K562 (cell line): ENCODE results near the gene PCDHGB5. TPM values are rescaled to one million over a fixed set of nuclear protein-coding genes. Genes with fewer than 3 reads are reported as not detected.

Source experiments
- polyA plus RNA-seq, 8 experiments: library from polyadenylated mRNA; depleted of rRNA in 4 of 8; stranded (reverse) in 5 of 8; unstranded in 3 of 8; fragments of >200 nt; fragmentation: Nextera tagmentation in 2 of 8; fragmentation: Illumina TruSeq in 1 of 8; extraction: Ambion mirVana in 2 of 8; extraction: Trizol in 1 of 8; gene quantifications; 2 replicates each; pipeline versions ENCODE4 v1.2.1 to v1.2.3, GENCODE V29; 2011 to 2014; ENCODE audit warnings: inconsistent platforms in 1 of 8, missing spikeins in 1 of 8
- total RNA-seq, 7 experiments: library from RNA; depleted of rRNA in 6 of 7; stranded (reverse); fragments of >200 nt in 6 of 7; fragmentation: Illumina TruSeq in 2 of 7; extraction: Trizol in 2 of 7; gene quantifications; 2 replicates each; pipeline versions ENCODE4 v1.2.1 to v1.2.3, GENCODE V29; 2011 to 2021; ENCODE audit warnings: low replicate concordance in 1 of 7
- TF ChIP-seq, protein P1 (sequence below): fragments of 250-450 bp; sonication (Bioruptor Pico); IDR thresholded peaks from 2 replicates; pipeline ENCODE4 v1.5.0; 2022; ENCODE audit warnings: mild to moderate bottlenecking
- TF ChIP-seq, protein P2 (sequence below), 2 experiments: fragments of 450-650 bp in 1 of 2; sonication (generic) in 1 of 2; formaldehyde crosslinking in 1 of 2; IDR thresholded peaks; 2 replicates each; pipeline versions ENCODE4 v1.7.1 to v1.9.0; 2016 to 2022; ENCODE audit warnings: inconsistent platforms in 1 of 2, mild to moderate bottlenecking in 1 of 2, missing genetic modification reagents in 1 of 2

Gene PCDHGB5
- total and polyA plus RNA-seq, 9 of the 15 experiments (the other 6 are each of a cell fraction or from before 2014, with no cell fraction given), result 0.05 to 0.29 (median 0.12) TPM; not detected in 2

DNA sequence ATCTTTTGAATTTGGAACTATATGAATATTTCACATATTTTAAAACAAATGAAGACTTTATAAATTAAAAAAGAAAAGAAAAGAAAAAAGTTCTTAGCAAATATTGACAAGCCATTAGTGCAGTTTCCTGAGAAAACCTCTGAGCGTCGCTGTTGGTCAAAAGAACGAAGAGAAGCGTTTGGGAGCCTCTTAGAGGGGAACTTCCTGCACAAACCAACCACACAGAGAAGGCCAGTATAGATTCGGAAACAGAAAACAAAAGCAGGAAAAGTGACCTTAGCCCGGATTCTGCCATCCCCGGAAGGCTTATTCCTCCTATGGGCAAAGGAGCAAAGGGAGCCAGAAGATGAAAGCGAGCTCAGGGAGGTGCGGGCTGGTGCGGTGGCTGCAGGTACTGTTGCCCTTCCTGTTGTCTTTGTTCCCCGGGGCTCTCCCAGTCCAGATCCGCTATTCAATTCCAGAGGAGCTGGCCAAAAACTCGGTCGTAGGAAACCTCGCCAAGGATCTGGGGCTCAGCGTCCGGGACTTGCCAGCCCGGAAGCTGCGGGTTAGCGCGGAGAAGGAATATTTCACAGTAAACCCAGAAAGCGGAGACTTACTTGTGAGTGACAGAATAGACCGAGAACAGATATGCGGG lies 37.8 kb upstream of the PCDHGB5 start, which contains the start of gene PCDHGB2 (continued):
- TF ChIP-seq, protein P1, sequence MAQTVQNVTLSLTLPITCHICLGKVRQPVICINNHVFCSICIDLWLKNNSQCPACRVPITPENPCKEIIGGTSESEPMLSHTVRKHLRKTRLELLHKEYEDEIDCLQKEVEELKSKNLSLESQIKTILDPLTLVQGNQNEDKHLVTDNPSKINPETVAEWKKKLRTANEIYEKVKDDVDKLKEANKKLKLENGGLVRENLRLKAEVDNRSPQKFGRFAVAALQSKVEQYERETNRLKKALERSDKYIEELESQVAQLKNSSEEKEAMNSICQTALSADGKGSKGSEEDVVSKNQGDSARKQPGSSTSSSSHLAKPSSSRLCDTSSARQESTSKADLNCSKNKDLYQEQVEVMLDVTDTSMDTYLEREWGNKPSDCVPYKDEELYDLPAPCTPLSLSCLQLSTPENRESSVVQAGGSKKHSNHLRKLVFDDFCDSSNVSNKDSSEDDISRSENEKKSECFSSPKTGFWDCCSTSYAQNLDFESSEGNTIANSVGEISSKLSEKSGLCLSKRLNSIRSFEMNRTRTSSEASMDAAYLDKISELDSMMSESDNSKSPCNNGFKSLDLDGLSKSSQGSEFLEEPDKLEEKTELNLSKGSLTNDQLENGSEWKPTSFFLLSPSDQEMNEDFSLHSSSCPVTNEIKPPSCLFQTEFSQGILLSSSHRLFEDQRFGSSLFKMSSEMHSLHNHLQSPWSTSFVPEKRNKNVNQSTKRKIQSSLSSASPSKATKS, result no peak
- TF ChIP-seq, protein P2, sequence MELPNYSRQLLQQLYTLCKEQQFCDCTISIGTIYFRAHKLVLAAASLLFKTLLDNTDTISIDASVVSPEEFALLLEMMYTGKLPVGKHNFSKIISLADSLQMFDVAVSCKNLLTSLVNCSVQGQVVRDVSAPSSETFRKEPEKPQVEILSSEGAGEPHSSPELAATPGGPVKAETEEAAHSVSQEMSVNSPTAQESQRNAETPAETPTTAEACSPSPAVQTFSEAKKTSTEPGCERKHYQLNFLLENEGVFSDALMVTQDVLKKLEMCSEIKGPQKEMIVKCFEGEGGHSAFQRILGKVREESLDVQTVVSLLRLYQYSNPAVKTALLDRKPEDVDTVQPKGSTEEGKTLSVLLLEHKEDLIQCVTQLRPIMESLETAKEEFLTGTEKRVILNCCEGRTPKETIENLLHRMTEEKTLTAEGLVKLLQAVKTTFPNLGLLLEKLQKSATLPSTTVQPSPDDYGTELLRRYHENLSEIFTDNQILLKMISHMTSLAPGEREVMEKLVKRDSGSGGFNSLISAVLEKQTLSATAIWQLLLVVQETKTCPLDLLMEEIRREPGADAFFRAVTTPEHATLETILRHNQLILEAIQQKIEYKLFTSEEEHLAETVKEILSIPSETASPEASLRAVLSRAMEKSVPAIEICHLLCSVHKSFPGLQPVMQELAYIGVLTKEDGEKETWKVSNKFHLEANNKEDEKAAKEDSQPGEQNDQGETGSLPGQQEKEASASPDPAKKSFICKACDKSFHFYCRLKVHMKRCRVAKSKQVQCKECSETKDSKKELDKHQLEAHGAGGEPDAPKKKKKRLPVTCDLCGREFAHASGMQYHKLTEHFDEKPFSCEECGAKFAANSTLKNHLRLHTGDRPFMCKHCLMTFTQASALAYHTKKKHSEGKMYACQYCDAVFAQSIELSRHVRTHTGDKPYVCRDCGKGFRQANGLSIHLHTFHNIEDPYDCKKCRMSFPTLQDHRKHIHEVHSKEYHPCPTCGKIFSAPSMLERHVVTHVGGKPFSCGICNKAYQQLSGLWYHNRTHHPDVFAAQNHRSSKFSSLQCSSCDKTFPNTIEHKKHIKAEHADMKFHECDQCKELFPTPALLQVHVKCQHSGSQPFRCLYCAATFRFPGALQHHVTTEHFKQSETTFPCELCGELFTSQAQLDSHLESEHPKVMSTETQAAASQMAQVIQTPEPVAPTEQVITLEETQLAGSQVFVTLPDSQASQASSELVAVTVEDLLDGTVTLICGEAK (IDR thresholded peaks at IDR 0.05), result 0 out of 2 replicates have a peak, but pooled peaks have one; percentile 18
- TF ChIP-seq, protein P2 (CRISPR knock-in tag; IDR thresholded peaks at IDR 0.05), result no peak
